Suprapubic skin (tissue), 4 donors: ENCODE data around the gene PCBP3.

ENCODE experiments used
- EP300 ChIP-seq: sonication (generic); formaldehyde crosslinking; IDR thresholded peaks from one replicate; pipeline ENCODE4 v1.6.1; 2017; ENCODE audit warnings: antibody characterized with exemption
- POLR2A ChIP-seq, 2 donors: fragments of 450-650 bp; IDR thresholded peaks; one replicate each; pipeline ENCODE4 v1.6.1; 2017; ENCODE audit warnings: antibody characterized with exemption in 2 of 2, mild to moderate bottlenecking in 2 of 2, moderate library complexity in 2 of 2
- POLR2AphosphoS5 ChIP-seq, 3 donors: sonication (generic); formaldehyde crosslinking; IDR thresholded peaks; one replicate each; pipeline ENCODE4 v1.6.1; 2017; ENCODE audit warnings: antibody characterized with exemption in 3 of 3
- TF ChIP-seq, protein P1 (sequence below), 2 donors: fragments of 200-600 bp in 1 of 2; fragments of 450-650 bp in 1 of 2; sonication (generic) in 1 of 2; IDR thresholded peaks; one replicate each; pipeline ENCODE4 v1.5.1; 2016 to 2019; ENCODE audit warnings: antibody characterized with exemption in 2 of 2, mild to moderate bottlenecking in 1 of 2, moderate library complexity in 1 of 2

DNA sequence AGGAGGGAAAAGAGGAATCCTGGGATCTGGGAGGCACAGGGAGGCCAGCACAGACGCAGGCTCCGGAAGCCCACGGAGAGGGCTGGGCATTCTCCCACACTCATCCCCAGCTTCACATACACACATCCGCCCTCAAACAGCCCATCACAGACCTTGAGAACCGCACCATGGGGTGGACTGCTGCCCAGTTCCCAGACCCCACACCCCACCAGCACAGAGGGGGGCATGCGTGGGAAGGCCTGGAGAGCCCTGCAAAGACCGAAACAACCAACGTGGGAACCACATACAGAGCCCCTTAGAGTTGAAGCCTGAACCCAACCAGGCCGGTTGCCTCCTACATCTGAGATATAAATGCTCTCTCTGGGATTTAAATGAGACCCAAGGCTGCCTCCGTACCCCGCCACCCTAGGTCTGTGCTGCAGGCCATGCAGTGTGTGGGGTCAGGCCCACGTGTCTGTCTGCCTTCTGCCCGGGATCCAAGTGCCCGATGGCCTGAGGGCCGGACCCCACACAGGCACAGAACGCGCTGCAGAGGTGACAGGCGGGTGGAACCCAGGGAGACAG is 211.8 kb downstream of the PCBP3 start:
- TF ChIP-seq POLR2A (IDR thresholded peaks at IDR 0.05), result no peak
- TF ChIP-seq, protein P1, sequence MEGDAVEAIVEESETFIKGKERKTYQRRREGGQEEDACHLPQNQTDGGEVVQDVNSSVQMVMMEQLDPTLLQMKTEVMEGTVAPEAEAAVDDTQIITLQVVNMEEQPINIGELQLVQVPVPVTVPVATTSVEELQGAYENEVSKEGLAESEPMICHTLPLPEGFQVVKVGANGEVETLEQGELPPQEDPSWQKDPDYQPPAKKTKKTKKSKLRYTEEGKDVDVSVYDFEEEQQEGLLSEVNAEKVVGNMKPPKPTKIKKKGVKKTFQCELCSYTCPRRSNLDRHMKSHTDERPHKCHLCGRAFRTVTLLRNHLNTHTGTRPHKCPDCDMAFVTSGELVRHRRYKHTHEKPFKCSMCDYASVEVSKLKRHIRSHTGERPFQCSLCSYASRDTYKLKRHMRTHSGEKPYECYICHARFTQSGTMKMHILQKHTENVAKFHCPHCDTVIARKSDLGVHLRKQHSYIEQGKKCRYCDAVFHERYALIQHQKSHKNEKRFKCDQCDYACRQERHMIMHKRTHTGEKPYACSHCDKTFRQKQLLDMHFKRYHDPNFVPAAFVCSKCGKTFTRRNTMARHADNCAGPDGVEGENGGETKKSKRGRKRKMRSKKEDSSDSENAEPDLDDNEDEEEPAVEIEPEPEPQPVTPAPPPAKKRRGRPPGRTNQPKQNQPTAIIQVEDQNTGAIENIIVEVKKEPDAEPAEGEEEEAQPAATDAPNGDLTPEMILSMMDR (IDR thresholded peaks at IDR 0.05), result no peak
- no peak for TF ChIP-seq EP300
- TF ChIP-seq POLR2AphosphoS5 (IDR thresholded peaks at IDR 0.05), result no peak
